ENCODE data around the gene PLS1. TPM values are rescaled to one million over a fixed set of nuclear protein-coding genes. Genes with fewer than 3 reads are reported as not detected.

Gene PLS1
- polyA plus RNA-seq, 1 experiment, result 0.23 TPM

DNA sequence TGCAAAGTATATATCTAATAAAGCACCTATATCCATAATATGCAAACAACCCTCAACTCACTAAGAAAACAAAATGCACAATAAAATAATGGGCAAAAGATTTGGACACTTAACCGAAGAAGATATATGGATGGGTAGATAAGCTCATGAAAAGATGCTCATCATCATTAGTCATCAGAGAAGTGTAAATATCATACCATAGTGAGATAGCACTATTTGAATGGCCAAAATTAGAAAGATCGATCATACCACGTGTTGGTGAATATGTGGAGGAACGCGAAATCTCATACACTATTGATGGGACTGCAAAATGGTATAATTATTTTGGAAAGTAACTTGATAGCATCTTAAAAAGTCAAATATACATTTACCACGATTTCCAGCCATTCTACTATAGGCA is 40.5 kb downstream of the PLS1 start:
- H3K4me3 ChIP-seq (ENCODE audit: low read depth, low read length), result no peak overlapping the region
- no peaks in the 10 kb centered on the region for H3K36me3 ChIP-seq (ENCODE audit: control insufficient read depth, insufficient read depth, low read length)
- TF ChIP-seq, protein P1, sequence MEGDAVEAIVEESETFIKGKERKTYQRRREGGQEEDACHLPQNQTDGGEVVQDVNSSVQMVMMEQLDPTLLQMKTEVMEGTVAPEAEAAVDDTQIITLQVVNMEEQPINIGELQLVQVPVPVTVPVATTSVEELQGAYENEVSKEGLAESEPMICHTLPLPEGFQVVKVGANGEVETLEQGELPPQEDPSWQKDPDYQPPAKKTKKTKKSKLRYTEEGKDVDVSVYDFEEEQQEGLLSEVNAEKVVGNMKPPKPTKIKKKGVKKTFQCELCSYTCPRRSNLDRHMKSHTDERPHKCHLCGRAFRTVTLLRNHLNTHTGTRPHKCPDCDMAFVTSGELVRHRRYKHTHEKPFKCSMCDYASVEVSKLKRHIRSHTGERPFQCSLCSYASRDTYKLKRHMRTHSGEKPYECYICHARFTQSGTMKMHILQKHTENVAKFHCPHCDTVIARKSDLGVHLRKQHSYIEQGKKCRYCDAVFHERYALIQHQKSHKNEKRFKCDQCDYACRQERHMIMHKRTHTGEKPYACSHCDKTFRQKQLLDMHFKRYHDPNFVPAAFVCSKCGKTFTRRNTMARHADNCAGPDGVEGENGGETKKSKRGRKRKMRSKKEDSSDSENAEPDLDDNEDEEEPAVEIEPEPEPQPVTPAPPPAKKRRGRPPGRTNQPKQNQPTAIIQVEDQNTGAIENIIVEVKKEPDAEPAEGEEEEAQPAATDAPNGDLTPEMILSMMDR (IDR thresholded peaks at IDR 0.05; ENCODE audit: insufficient read depth, low read depth, low read length), result no peak
- POLR2A ChIA-PET, result no interaction called here
- CTCF ChIA-PET, result no interaction called here
- H3K27me3 ChIP-seq (ENCODE audit: control insufficient read depth, insufficient read depth, low read length), result no peaks in the 10 kb centered on the region
- no peak for DNase-seq (ENCODE audit: low read depth)

- TF ChIP-seq, protein P1 (IDR thresholded peaks at IDR 0.05; ENCODE audit: insufficient read depth, low read depth, low read length), result no peak
- no peak for DNase-seq (ENCODE audit: low read depth)
- no peak overlapping the region for H3K4me3 ChIP-seq (ENCODE audit: low read depth, low read length)
- ChIA-PET POLR2A (no interaction called here), CTCF (no interaction called here)
- H3K36me3 ChIP-seq (ENCODE audit: control insufficient read depth, insufficient read depth, low read length), result no peaks in the 10 kb centered on the region
- no peaks in the 10 kb centered on the region for H3K27me3 ChIP-seq (ENCODE audit: control insufficient read depth, insufficient read depth, low read length)
Observed at GRCh38 chr3:142638291-142638690, 42.1 kb downstream of the PLS1 start.

DNA sequence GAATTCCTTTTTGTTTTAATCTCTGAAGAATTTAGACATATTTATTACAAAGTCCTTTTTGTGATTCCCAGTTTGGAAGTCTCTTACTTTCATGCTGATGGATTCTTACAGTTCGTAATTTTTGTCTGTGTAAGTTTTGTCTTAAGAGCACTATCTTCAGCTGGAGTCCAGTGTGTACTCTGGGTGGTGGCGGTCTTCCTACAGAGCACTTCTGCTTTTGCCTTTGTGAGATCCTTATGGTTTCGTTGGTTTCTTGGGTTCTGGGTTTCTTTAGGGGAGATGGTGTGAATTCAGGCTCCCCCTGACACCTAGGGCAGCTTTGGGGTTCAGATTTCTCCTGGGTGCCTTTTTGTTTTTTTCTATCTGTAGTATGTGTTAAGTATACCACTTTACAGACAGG is 45.3 kb downstream of the PLS1 start:
- Histone ChIP-seq H3K27me3 (ENCODE audit: control insufficient read depth, insufficient read depth, low read length) (no peaks in the 10 kb centered on the region), H3K4me3 (ENCODE audit: low read depth, low read length) (no peak overlapping the region), H3K36me3 (ENCODE audit: control insufficient read depth, insufficient read depth, low read length) (no peaks in the 10 kb centered on the region)
- TF ChIP-seq, protein P1 (IDR thresholded peaks at IDR 0.05; ENCODE audit: insufficient read depth, low read depth, low read length), result no peak
- POLR2A ChIA-PET, result no interaction called here
- no peak for DNase-seq (ENCODE audit: low read depth)
- CTCF ChIA-PET, result no interaction called here

DNA sequence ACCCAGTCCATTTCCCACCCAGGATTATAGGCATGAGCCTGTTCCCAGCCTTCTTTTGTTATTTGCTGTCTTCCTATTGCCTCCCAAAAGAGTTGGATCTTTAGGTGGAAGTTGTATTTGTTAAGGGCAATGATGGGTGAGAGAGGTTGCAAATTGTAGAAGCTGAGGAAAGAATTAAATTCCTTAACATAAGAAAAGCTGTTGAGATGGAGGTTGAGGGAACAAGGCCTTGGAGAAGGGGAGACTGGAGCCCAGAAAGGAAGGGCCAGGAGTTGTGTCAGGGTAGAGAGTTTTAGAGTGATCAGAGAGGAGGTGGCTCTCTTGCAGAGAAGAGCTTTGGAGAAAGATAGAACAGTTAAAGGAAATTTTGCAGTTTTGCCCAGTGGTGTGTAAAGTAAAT is 46.8 kb downstream of the PLS1 start:
- ChIA-PET CTCF (no interaction called here), POLR2A (no interaction called here)
- Histone ChIP-seq H3K4me3 (ENCODE audit: low read depth, low read length) (no peak overlapping the region), H3K27me3 (ENCODE audit: control insufficient read depth, insufficient read depth, low read length) (no peaks in the 10 kb centered on the region), H3K36me3 (ENCODE audit: control insufficient read depth, insufficient read depth, low read length) (no peaks in the 10 kb centered on the region)
- DNase-seq (ENCODE audit: low read depth), result no peak
- TF ChIP-seq, protein P1 (IDR thresholded peaks at IDR 0.05; ENCODE audit: insufficient read depth, low read depth, low read length), result no peak

- H3K4me3 ChIP-seq (ENCODE audit: low read depth, low read length), result no peak overlapping the region
Observed at GRCh38 chr3:142644502-142644901, 48.3 kb downstream of the PLS1 start.

More at GRCh38 chr3:142644502-142644901, 48.3 kb downstream of the PLS1 start:
- Histone ChIP-seq H3K36me3 (ENCODE audit: control insufficient read depth, insufficient read depth, low read length) (no peaks in the 10 kb centered on the region), H3K27me3 (ENCODE audit: control insufficient read depth, insufficient read depth, low read length) (no peaks in the 10 kb centered on the region)
- ChIA-PET CTCF (no interaction called here), POLR2A (no interaction called here)
- no peak for DNase-seq (ENCODE audit: low read depth)
- TF ChIP-seq, protein P1 (IDR thresholded peaks at IDR 0.05; ENCODE audit: insufficient read depth, low read depth, low read length), result no peak

Measured in BJ (cell line).